Right lobe of liver (tissue), 6 donors: ENCODE measurements around the gene SNCG. TPM values are rescaled to one million over a fixed set of nuclear protein-coding genes. Genes with fewer than 3 reads are reported as not detected.

Experiments used
- ATAC-seq, 4 donors: fragments of 200-7000 bp; cut with Tn5 transposase; one replicate each; pipeline ENCODE4 v1.9.1; 2020; ENCODE audit warnings: mild to moderate bottlenecking in 4 of 4, moderate library complexity in 4 of 4
- DNase-seq, 3 donors: peaks; one replicate each; pipeline ENCODE4 v3.0.0-alpha.2; 2020
- H3K27ac ChIP-seq, 3 donors: fragments of 200-600 bp; one replicate each; pipeline ENCODE4 v1.8.0; 2022
- H3K27me3 ChIP-seq, 2 donors: fragments of 200-600 bp; one replicate each; pipeline ENCODE4 v1.8.0; 2022
- H3K36me3 ChIP-seq, 4 donors: fragments of 200-600 bp; sonication (generic) in 1 of 4; one replicate each; pipeline versions ENCODE4 v1.5.1 to v1.8.0; 2017 to 2022; ENCODE audit warnings: control low read depth in 1 of 4
- H3K4me1 ChIP-seq, 4 donors: fragments of 200-600 bp; sonication (generic) in 1 of 4; one replicate each; pipeline versions ENCODE4 v1.5.1 to v1.8.0; 2017 to 2022; ENCODE audit warnings: control low read depth in 1 of 4
- H3K4me3 ChIP-seq, 3 donors: fragments of 200-600 bp; one replicate each; pipeline ENCODE4 v1.8.0; 2022
- H3K9me3 ChIP-seq, 4 donors: fragments of 200-600 bp; sonication (generic) in 1 of 4; one replicate each; pipeline versions ENCODE4 v1.5.1 to v1.8.0; 2017 to 2022; ENCODE audit warnings: control low read depth in 1 of 4
- CTCF ChIP-seq, 4 donors: fragments of 200-600 bp in 3 of 4; fragments of 450-650 bp in 1 of 4; IDR thresholded peaks; one replicate each; pipeline versions ENCODE4 v1.5.1 to v1.8.0; 2016 to 2022; ENCODE audit warnings: antibody characterized with exemption in 4 of 4, mild to moderate bottlenecking in 2 of 4
- POLR2A ChIP-seq: fragments of 450-650 bp; IDR thresholded peaks from one replicate; pipeline ENCODE4 v1.6.1; 2017; ENCODE audit warnings: antibody characterized with exemption, mild to moderate bottlenecking
- WGBS: methylation state at CpG from one replicate; pipeline ENCODE4 v1.1.6; 2018; ENCODE audit warnings: low coverage, low lambda C conversion rate; ENCODE audit not compliant: insufficient coverage; ENCODE audit errors: missing lambda C conversion rate; 5-methylcytosine and 5-hydroxymethylcytosine counted together
- intact Hi-C, 2 donors: fragments of 100-400 bp; cut with DNase I; formaldehyde crosslinking; loops; one replicate each; pipeline versions ENCODE4 v1.11.2 to v1.14.1; 2022
- total RNA-seq, 6 experiments: library from RNA; depleted of rRNA in 2 of 6; stranded (reverse); fragments of >200 nt in 2 of 6; fragmentation: NEBNext Ultra II Directional in 3 of 6; extraction: Animal tissue kit (Norgen Biotek cat#: 25700) in 3 of 6; gene quantifications; one replicate each; pipeline versions ENCODE4 v1.1.0 to v1.2.4, GENCODE V29; 2016 to 2023
- donor health status: DM: no; HTN: yes; CAD: no.
- donor health status: DM: no; HTN: no; CAD: no.
- donor health status: DM: no; HTN: no; CAD: no.
- donor health status: DM: no; HTN: yes; CAD: no.
- donor health status: DM: no; HTN: yes; CAD: no.

SNCG gene
- total RNA-seq, 6 experiments from 2014 or later = 1.1 to 21.2 (median 2.2) TPM

- no peak overlapping the region for H3K27ac ChIP-seq
- peaks cover 0 to 25% (median 9%) of the 10 kb centered on the region in 4 donors for H3K4me1 ChIP-seq
- intact Hi-C loops = no loop called here
- H3K36me3 ChIP-seq = no peaks in the 10 kb centered on the region
- WGBS = no CpG with 5 or more reads among the region's 4 CpGs
- H3K9me3 ChIP-seq = no peaks in the 10 kb centered on the region
- peak in 3 of 4 donors; percentile 2 to 19 (median 3) for ATAC-seq
- no peak for TF ChIP-seq POLR2A
- DNase-seq = peak in 1 of 3 donors; percentile 63
- H3K27me3 ChIP-seq = no peaks in the 10 kb centered on the region
- no peak overlapping the region for H3K4me3 ChIP-seq
Observed at GRCh38 chr10:86944031-86944419, 14.4 kb upstream of the SNCG start.

- TF ChIP-seq POLR2A (no peak), CTCF (IDR thresholded peaks at IDR 0.05) (no peak)
- DNase-seq = no peak
- ATAC-seq = no peak
- H3K4me1 ChIP-seq = peaks cover 0 to 25% (median 9%) of the 10 kb centered on the region in 4 donors
- H3K36me3 ChIP-seq = no peaks in the 10 kb centered on the region
- no peaks in the 10 kb centered on the region for H3K27me3 ChIP-seq
- no peak overlapping the region for H3K4me3 ChIP-seq
- intact Hi-C loops = no loop called here
- H3K27ac ChIP-seq = no peak overlapping the region
- H3K9me3 ChIP-seq = no peaks in the 10 kb centered on the region
Observed at GRCh38 chr10:86944471-86944870, 13.9 kb upstream of the SNCG start.

- Histone ChIP-seq H3K36me3 (no peaks in the 10 kb centered on the region), H3K4me1 (peaks cover 0 to 25% (median 9%) of the 10 kb centered on the region in 4 donors), H3K9me3 (no peaks in the 10 kb centered on the region), H3K27me3 (no peaks in the 10 kb centered on the region), H3K4me3 (no peak overlapping the region), H3K27ac (no peak overlapping the region)
- no peak for ATAC-seq
- intact Hi-C loops = no loop called here
- WGBS = 92% methylated on average over 2 of the region's 3 CpGs
- DNase-seq = peak in 1 of 3 donors; percentile 18
- no peak for TF ChIP-seq POLR2A
- no peak for TF ChIP-seq CTCF (IDR thresholded peaks at IDR 0.05)
Observed at GRCh38 chr10:86944907-86945306, 13.5 kb upstream of the SNCG start.

GRCh38 chr10:86945361-86946212 is 12.8 kb upstream of the SNCG start:
- DNase-seq (peak in 1 of 3 donors; percentile 28), ATAC-seq (no peak)
- no peaks in the 10 kb centered on the region for H3K9me3 ChIP-seq
- H3K36me3 ChIP-seq = no peaks in the 10 kb centered on the region
- intact Hi-C loops = no loop called here
- H3K27ac ChIP-seq = no peak overlapping the region
- H3K4me1 ChIP-seq = peaks cover 0 to 20% (median 9%) of the 10 kb centered on the region in 4 donors
- 51% methylated on average over 4 of the region's 18 CpGs for WGBS
- no peak overlapping the region for H3K4me3 ChIP-seq
- no peak for TF ChIP-seq CTCF (IDR thresholded peaks at IDR 0.05)
- TF ChIP-seq POLR2A = no peak
- H3K27me3 ChIP-seq = no peaks in the 10 kb centered on the region
